Ectodermal cell (in vitro differentiated cells): ENCODE data around the gene SPECC1L.
"Not testable (repeated sequence)": the region's sequence is repeated elsewhere in the genome, so short reads cannot be mapped to it uniquely, and the experiment has no call there.

ENCODE experiments used
- H3K27ac ChIP-seq: 2 replicates; pipeline ENCODE4 v1.7.0; 2013; ENCODE audit warnings: mild to moderate bottlenecking, low read depth, low read length; ENCODE audit not compliant: insufficient read depth, poor library complexity, severe bottlenecking
- H3K27me3 ChIP-seq: 2 replicates; pipeline ENCODE4 v1.7.0; 2013; ENCODE audit warnings: mild to moderate bottlenecking, low read length; ENCODE audit not compliant: insufficient read depth, control insufficient read depth, poor library complexity, severe bottlenecking
- H3K36me3 ChIP-seq: one replicate; pipeline ENCODE4 v1.7.0; 2013; ENCODE audit warnings: low read length; ENCODE audit not compliant: control insufficient read depth, insufficient read depth
- H3K4me1 ChIP-seq: one replicate; pipeline ENCODE4 v1.7.0; 2013; ENCODE audit warnings: low read length; ENCODE audit not compliant: control insufficient read depth, insufficient read depth
- H3K4me3 ChIP-seq: 2 replicates; pipeline ENCODE4 v1.7.0; 2013; ENCODE audit warnings: low read depth, low read length, control low read depth; ENCODE audit not compliant: insufficient read depth
- H3K9me3 ChIP-seq: 2 replicates; pipeline ENCODE4 v1.7.0; 2013; ENCODE audit warnings: mild to moderate bottlenecking, low read length, moderate library complexity; ENCODE audit not compliant: control insufficient read depth
- WGBS, 2 experiments: methylation state at CpG; one replicate each; pipeline ENCODE4 v1.1.7; 2013; ENCODE audit warnings: missing lambda C conversion rate in 2 of 2; 5-methylcytosine and 5-hydroxymethylcytosine counted together

SPECC1L gene

DNA sequence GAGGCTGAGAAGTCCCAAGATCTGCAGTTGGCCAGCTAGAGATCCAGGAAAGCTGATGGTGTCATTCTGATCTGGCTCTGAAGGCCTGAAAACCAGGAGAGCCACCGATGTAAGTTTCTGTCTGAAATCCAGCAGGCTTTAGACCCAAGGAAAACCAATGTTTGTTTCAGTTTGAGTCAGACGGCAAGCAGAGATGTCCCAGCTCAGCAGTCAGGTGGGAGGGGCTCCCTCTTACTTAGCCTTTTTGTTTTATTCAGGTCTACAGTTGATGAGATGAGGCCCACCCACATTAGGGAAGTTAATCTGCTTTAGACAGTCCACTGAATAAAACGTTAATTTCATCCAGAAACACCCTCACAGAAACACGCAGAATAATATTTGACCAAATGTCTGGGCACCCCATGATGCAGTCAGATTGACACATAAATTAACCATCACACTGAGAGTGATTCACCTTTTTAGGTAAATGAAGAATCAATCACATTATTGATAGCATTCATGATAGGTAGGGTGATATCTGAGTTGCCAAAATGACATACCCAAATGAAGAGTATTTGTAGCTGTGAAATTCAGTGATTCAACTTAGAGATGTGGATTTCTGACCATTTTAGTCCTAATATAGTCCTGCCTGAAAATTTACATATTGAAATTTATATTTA, 28.0 kb downstream of the SPECC1L start:
- H3K4me3 ChIP-seq, H3K27ac ChIP-seq, H3K4me1 ChIP-seq, H3K27me3 ChIP-seq, H3K9me3 ChIP-seq, H3K36me3 ChIP-seq: not testable (repeated sequence)
- 81 to 90% methylated on average over 4 of the region's 4 CpGs for WGBS, 2 experiments

DNA sequence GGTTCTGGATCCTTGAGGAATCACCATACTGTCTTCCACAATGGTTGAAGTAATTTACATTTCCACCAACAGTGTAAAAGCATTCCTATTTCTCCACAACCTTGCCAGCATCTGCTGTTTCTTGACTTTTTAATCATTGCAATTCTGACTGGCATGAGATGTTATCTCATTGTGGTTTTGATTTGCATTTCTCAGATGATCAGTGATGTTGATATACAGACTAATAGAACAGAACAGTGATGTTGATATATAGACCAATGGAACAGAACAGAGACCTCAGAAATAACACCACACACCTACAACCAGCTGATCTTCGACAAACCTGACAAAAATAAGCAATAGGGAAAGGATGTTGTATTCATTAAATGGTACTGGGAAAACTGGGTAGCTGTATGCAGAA, 29.9 kb downstream of the SPECC1L start:
- not testable (repeated sequence) for H3K27me3 ChIP-seq, H3K4me1 ChIP-seq, H3K4me3 ChIP-seq, H3K9me3 ChIP-seq, H3K27ac ChIP-seq
- H3K36me3 ChIP-seq: peaks cover 20% of the 10 kb centered on the region
- no CpG with 5 or more reads among the region's 1 CpG for WGBS, 2 experiments

DNA sequence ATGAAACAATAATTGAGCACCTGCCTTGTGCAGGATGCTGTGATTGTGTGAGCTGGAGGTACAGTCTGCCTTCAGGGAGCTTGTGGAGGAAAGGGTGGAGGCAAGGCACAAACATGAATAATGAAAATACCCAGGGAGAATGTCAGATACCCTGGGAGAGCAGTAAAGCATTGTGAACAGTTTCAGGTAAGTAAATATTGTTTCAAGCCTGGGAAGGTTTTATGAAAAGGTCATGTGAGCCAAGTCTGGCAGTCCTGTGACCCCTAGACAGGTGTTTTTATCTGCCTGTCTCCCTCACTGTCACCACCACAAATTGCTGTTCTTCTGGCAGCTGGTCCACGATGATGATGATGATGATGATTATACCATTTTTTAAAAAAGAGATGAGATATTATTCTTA, 32.0 kb downstream of the SPECC1L start:
- Histone ChIP-seq H3K9me3 (no peaks in the 10 kb centered on the region), H3K4me1 (no peaks in the 10 kb centered on the region), H3K27me3 (no peaks in the 10 kb centered on the region), H3K36me3 (peaks cover 25% of the 10 kb centered on the region), H3K27ac (no peak overlapping the region), H3K4me3 (no peak overlapping the region)
- no CpG with 5 or more reads among the region's 1 CpG for WGBS, 2 experiments

DNA sequence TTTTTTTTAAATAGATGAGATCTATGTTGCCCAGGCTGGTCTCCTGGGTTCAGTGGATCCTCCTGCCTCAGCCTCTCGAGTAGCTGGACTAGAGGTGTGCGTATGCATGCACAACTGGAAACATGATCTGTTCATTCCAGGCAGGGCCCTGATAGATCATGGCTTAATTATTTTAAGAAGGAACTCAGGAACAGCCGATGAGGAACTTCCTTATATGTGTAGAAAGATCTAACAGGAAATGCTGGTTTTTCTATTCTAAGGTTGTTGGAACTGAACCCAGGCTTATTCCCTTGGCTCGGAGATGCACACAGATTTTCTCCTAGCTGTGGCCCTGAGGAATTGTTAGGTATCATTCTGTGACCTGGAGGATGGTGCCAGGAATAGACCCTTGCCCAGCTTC, 32.4 kb downstream of the SPECC1L start:
- H3K36me3 ChIP-seq: peaks cover 25% of the 10 kb centered on the region
- WGBS, 2 experiments: 93 to 96% methylated on average over 4 of the region's 4 CpGs

DNA sequence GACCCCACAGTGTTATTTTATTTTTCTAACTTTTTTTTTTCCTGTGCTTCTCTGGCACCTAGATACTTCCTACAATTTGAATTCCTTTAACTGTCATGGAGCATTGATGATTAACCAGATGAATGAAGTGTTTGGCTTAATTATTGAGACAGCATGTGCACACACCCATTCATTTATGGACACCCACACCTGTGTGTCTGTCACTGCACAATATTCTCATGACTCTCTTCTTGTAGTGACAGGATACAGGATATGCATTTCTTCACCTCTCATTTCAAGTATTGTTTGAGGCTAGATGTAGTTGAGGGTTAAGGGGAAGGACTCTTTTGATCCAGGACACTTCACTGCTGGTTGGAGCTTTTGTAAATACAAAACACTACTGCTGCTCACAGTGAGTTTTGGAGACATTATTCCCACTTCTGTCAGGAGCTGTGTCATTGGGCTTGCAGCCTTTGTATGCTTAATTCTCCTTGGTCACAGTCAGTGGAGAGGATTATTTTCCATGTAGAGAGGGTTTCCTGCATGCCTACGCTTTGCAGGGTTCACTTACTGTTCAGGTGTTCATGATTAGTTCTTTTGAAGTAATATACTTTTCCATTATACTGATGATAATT, 33.5 kb downstream of the SPECC1L start:
- H3K27ac ChIP-seq: no peak overlapping the region
- H3K9me3 ChIP-seq: no peaks in the 10 kb centered on the region
- 100% methylated on average over 1 of the region's 1 CpG; no CpG with 5 or more reads in 1 of the 2 experiments for WGBS, 2 experiments
- no peak overlapping the region for H3K4me3 ChIP-seq
- H3K4me1 ChIP-seq: no peaks in the 10 kb centered on the region
- H3K27me3 ChIP-seq: no peaks in the 10 kb centered on the region
- peaks cover 25% of the 10 kb centered on the region for H3K36me3 ChIP-seq

More for the DNA sequence above, 32.4 kb downstream of the SPECC1L start:
- Histone ChIP-seq H3K4me3 (no peak overlapping the region), H3K27ac (no peak overlapping the region), H3K27me3 (no peaks in the 10 kb centered on the region), H3K9me3 (no peaks in the 10 kb centered on the region), H3K4me1 (no peaks in the 10 kb centered on the region)

DNA sequence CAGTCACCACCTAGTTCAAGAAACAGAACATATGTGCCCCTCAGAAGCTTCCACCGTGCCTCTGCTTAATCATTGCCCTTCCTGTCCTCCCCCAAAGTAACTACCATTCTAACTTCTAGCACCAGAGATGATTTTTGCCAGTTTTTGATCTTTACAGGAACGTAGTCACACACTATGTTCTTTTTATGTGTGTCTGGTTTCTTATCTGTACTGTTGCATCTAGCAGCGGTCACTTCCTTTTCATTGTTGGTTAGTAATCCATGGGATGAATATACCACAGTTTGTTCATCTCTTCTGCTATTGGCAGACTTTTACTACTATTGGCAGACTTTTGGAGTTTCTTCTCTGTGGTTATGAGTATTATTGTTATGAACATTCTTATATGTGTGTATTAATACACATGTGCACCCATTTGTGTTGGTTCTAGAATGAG, 34.6 kb downstream of the SPECC1L start:
- H3K4me3 ChIP-seq: no peak overlapping the region
- 95 to 98% methylated on average over 3 of the region's 3 CpGs for WGBS, 2 experiments
- no peaks in the 10 kb centered on the region for H3K9me3 ChIP-seq
- H3K36me3 ChIP-seq: peaks cover 25% of the 10 kb centered on the region
- no peaks in the 10 kb centered on the region for H3K4me1 ChIP-seq
- no peak overlapping the region for H3K27ac ChIP-seq
- H3K27me3 ChIP-seq: no peaks in the 10 kb centered on the region

DNA sequence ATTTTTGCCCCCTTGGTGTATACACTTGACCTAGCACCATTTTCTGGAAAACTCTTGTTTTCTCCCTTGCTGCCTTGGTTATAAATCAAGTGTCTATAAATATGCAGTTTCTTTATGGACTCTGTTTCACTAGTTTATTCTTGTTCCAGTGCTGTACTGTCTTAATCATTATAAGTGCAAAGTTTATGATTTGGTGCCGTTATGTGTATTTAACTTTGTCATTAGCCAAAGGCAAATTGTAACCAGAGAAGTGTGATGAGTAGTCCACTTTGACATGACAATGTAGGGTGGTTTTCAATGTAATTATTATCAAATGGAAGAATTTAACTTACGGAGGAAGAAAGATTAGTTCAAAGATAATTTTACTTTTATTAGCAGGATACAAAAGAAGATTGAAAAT, 40.3 kb downstream of the SPECC1L start:
- H3K27me3 ChIP-seq: no peaks in the 10 kb centered on the region
- H3K4me1 ChIP-seq: no peaks in the 10 kb centered on the region
- H3K4me3 ChIP-seq: no peak overlapping the region
- 94 to 100% methylated on average over 2 of the region's 2 CpGs for WGBS, 2 experiments
- no peak overlapping the region for H3K27ac ChIP-seq
- no peaks in the 10 kb centered on the region for H3K9me3 ChIP-seq
- peaks cover 23% of the 10 kb centered on the region for H3K36me3 ChIP-seq

DNA sequence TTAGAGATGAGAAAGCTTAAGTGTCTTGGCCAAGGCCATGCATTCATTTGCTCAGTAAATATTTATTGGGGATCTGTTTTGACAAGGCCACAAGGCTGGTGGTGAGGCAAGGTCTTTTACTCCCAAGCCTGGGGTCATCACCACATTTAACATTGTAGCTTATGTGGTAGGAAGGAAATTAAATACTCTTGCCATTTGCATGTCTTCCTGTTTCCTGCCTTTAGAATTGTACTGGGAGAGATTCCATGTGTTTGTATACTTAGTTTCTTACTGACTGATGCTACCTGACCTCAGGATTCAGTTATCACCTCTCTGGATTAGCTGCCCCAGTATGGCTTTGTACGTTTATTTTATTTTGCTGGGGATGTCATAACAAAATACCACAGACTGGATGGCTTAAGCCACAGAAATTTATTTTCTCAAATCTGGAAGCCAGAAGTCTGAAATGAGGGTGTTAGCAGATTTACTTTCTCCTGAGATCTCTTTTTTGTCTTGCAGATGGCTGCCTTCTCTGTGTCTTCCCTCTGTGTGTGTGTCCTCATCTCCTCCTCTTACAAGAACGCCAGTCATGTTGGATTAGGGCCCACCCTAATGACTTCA, 44.8 kb downstream of the SPECC1L start:
- Histone ChIP-seq H3K27ac (no peak overlapping the region), H3K36me3 (peaks cover 22% of the 10 kb centered on the region), H3K9me3 (no peaks in the 10 kb centered on the region), H3K4me1 (no peaks in the 10 kb centered on the region), H3K27me3 (no peaks in the 10 kb centered on the region), H3K4me3 (no peak overlapping the region)
- WGBS, 2 experiments: 90 to 96% methylated on average over 2 of the region's 2 CpGs

DNA sequence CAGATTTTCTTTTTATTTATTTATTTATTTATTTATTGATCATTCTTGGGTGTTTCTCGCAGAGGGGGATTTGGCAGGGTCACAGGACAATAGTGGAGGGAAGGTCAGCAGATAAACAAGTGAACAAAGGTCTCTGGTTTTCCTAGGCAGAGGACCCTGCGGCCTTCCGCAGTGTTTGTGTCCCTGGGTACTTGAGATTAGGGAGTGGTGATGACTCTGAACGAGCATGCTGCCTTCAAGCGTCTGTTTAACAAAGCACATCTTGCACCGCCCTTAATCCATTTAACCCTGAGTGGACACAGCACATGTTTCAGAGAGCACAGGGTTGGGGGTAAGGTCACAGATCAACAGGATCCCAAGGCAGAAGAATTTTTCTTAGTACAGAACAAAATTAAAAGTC, 45.6 kb downstream of the SPECC1L start:
- H3K4me3 ChIP-seq, H3K9me3 ChIP-seq, H3K27ac ChIP-seq, H3K27me3 ChIP-seq, H3K4me1 ChIP-seq: not testable (repeated sequence)
- no CpG with 5 or more reads among the region's 6 CpGs for WGBS, 2 experiments
- peaks cover 22% of the 10 kb centered on the region for H3K36me3 ChIP-seq

DNA sequence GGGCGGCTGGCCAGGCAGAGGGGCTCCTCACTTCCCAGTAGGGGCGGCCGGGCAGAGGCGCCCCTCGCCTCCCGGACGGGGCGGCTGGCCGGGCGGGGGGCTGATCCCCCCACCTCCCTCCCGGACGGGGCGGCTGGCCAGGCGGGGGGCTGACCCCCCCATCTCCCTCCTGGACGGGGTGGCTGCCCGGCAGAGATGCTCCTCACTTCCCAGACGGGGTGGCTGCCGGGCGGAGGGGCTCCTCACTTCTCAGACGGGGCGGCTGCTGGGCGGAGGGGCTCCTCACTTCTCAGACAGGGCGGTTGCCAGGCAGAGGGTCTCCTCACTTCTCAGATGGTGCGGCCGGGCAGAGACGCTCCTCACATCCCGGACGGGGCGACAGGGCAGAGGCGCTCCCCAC, 46.9 kb downstream of the SPECC1L start:
- 93 to 96% methylated on average over 19 to 27 of the region's 30 CpGs for WGBS, 2 experiments
- H3K36me3 ChIP-seq: peaks cover 28% of the 10 kb centered on the region
- H3K27ac ChIP-seq, H3K4me1 ChIP-seq, H3K4me3 ChIP-seq, H3K27me3 ChIP-seq, H3K9me3 ChIP-seq: not testable (repeated sequence)
